ENCODE results near the gene THADA.
"Not testable (repeated sequence)": the region's sequence is repeated elsewhere in the genome, so short reads cannot be mapped to it uniquely, and the experiment has no call there.

The THADA gene

DNA sequence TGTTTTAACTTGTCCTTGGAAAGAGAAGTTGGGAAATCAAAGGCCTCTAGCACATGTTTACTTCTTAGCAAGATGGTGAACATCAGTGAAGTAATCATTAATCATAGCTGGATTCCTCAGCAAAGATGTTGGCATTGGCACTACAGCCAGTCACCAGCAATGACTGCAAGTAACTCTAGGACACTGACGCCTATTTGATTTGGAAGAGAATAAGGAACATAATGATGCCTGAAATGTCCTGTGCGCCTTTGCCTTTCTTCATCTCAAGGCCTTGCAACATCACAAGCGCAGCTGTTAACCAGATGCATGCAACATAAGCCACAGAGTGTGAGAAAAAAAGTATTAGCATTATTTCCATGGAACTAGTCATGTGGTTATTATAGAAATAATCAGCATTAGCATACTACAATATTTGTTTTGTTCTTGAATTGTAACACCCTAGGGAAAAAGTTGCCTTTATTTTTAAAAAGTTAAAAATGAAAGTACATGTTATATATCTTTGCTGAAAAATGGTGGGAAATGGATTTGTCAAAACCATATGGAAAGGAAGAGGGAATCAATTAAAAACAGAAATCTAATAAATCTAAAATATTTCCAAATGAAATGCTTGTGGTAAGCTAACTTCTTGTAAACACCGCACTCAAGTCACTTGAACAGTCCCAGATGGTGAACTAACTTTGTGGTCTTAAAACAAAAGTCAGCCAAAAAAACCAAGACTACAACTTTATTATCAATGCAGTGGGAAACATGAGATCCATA lies 55.6 kb downstream of the THADA start:
- DNase-seq: no peak

DNA sequence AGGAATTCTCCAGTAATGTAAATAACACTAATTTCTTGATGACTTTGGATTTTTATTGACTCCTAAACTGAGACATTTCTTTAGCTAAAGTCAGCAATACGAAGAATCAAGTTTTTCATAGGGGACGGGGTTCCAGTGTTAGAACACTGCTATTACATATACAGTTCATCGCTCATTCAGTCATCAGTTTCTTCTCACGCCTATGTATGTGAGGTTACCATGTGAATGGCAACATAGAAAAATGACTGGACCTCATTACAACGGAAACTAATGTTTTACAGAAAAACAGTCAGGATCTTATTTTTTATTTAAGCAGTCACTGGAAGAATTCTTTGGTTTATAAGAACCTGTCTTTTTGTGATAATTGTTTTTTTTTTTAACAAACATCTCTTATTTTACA lies 56.4 kb downstream of the THADA start:
- no peak for DNase-seq

DNA sequence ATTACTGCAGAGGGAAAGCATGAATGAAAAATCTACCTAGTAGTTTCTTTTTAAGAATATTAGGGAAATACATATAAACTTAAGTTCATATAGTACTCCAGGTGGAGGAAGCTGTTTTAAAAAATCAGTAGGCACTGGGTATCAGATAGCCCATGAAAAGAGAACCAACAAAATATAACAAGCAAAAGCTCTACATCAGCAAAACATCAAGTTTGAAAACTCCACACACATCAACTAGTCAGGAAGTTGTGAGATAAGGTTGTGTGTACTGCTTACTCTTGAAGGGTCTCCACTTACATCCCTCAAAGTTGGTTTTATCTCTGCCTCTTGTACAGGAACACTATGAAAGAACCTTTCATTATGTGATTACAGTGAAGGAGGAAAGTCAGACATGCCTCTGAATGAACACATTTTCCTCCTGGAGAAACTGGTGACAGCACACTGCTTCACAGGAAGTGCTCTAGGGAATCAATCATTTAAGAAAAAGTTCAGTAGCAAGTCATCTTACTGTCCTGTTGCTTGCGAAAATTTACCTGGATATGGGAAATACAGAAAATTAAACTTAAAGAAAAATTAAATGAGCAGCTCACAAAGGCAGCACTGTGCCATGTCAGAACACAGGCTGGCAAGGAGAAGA lies 57.7 kb downstream of the THADA start:
- no peak for DNase-seq

DNA sequence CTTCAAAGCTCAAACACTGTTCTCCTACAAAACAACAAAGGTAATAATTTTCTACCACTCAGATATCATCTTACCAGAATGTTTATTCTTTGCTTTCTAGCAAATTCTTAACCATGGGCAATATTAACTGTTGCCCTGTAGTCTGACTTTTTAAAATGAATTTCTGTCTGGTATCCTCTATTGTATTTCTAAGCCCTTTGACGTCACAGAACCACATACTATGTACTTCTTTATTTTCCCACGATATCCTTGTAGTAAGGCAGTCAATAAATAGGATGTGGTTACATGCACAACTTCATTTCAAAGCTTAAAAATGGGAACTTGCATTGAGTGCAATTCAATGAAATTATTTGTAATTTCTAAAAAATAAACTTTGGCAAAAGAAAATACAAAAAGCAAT lies 58.7 kb downstream of the THADA start:
- DNase-seq: no peak

DNA sequence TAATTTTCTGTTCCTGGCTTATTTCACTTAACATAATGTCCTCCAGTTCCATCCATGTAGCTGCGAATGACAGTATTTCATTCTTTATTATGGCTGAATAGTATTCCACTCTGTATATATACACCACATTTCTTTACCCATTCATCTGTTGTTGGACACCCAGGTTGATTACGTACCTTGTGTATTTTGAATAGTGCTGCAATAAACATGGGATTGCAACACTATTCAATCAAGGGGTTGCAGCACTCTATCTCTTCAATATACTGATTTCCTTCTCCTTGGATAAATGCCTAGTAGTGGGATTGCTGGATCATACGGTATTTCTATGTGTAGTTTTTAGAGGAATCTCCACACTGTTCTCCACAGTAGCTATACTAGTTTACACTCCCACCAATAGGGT lies 61.3 kb downstream of the THADA start:
- DNase-seq: no peak

DNA sequence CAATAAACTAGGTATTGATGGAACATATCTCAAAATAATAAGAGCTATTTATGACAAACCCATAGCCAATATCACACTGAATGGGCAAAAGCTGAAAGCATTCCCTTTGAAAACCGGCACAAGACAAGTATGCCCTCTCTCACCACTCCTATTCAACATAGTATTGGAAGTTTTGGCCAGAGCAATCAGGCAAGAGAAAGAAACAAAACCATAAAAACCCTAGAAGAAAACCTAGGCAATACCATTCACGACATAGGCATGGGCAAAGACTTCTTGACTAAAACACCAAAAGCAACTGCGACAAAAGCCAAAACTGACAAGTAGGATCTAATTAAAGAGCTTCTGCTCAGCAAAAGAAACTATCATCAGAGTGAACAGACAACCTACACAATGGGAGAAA lies 63.3 kb downstream of the THADA start:
- not testable (repeated sequence) for DNase-seq

DNA sequence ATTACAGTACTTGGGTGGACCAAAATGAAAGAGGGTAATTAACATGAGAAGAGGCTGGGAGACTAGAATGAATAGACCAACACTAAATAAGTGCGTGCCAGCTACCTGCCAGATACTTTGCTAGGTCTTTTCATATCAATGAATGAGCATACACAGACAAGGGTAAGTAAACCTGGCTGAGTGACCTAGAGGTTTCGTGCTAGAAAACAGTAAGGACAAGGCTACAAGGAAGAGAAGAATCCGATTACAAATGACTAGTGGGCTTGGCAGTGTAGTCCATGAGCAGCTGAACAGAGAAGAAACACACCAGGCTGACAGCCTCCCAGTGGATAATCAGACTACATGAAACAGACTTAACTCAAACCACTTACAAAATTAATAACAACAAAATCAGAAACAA lies 64.6 kb downstream of the THADA start:
- DNase-seq: no peak

DNA sequence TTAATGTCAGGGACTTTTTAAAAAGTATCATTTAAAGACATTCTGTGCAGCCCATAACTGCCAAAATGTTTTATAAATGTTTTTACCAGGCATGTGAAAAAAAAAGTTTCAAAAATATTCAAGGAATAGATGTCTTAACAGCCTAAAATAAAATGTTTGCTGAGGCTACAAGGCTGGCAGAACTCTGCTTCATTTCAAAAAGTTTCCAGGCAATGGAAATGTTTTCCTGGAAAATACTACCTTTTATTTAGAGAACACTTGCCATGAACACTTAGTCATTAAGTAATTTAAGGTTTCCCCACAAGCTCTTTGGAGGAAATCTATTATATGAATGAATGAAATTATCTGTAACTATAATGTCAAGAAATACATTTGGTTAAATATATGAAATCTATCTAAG lies 68.8 kb downstream of the THADA start:
- DNase-seq: no peak

DNA sequence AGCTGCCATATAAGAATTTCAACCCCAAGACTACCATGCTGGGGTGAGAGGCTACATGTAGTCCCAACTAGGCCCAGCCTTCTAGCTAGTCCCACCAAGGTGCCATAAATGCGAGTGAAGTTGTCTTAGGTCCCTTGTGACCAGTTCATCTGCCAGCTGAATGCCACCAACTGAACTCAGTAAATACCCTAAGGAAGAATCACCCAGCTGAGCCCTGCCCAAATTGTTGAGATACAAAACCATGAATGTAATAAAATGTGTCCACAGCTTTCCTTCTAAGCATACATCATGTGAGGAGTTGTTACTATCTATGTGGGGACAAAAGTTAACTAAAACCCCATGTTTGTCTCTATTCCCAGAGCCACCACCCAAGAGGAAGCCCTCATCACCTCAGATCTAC lies 70.3 kb downstream of the THADA start:
- DNase-seq: no peak

DNA sequence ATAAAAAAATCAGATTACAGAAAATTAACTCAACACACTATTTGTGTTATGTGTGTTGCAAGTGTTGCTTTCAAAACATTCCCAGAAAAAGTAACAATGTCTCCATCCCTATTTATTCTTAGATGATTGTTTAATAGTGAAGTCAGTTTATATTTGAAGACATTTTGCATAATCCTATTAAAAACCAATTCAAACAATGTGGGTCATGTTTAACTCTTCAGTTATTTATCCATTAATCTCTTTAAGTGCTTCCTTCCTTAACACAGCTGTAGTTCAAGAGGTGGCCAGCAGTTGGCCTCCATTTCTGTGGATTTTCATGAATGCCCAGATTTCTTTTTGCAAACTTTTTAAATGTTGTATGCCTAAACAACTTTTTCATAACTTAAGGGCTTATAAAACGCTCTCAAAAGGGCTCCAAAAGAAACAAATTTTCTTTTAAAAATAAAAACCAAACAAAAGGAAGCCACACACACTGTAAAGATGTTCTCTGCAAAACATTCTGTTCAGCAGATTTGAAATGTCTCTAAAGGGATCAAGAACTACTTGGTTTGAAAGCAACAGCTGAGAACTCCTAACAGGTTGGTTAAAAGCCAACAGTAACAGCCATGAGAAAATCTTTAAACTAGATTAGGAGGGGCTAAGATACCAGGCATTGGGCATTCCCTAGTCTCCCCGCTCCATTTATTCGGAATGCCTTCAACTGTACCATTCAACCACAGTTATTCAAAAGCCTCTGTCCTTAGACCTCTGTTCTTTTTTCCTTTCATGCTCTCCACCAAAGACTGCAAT lies 71.5 kb downstream of the THADA start:
- DNase-seq: no peak

DNA sequence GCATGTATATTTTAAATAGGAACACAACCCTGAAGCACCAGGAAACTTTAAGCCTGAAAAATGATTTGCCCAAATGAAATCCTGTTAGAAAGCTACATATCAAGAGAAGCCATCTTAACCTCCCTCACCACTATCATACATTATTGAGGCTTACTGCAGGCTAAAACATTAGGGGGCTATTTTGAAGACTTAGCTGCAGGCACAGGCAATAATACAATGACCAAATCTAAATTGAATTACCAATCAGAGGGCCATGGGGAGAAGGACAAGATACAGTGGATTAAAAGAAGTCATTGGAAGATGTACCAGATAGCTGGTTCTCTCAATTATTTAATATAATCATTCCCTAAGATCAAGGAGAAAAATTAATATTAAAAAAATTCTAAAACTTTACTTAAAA lies 73.7 kb downstream of the THADA start:
- no peak for DNase-seq

DNA sequence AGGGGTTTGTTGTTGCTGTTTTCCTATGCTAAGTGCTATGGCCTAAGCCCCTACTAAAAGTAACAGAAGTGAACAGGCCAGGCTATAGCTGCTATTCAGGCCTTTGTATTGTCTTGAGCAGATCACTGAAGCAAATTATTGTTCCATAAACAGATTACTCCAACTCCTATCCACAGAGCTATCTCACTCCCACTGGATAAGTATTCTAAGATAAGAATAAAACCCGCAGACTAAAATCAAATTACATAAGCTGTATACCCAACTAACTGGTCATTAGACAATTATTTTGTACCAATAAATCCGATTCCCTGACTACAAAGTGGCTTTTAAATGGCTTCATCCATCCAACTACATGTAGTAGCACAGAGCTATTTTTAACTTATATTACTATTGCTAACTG lies 74.3 kb downstream of the THADA start:
- no peak for DNase-seq

DNA sequence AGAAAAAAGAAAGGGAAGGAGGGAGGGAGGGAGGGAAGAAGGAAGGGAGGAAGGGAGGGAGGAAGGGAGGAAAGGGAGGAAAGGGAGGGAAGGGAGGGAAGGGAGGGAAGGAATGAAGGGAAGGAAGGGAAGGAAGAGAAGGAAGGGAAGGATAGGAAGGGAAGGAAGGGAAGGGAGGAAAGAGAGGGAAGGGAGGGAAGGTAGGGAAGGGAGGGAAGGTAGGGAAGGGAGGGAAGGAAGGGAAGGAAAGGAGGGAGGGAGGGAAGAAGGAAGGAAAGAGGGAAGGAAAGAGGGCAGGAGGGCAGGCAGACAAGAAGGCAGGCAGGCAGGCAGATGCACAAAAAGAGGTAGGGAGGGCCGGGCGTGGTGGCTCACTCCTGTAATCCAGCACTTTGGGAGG lies 74.9 kb downstream of the THADA start:
- DNase-seq: no peak

DNA sequence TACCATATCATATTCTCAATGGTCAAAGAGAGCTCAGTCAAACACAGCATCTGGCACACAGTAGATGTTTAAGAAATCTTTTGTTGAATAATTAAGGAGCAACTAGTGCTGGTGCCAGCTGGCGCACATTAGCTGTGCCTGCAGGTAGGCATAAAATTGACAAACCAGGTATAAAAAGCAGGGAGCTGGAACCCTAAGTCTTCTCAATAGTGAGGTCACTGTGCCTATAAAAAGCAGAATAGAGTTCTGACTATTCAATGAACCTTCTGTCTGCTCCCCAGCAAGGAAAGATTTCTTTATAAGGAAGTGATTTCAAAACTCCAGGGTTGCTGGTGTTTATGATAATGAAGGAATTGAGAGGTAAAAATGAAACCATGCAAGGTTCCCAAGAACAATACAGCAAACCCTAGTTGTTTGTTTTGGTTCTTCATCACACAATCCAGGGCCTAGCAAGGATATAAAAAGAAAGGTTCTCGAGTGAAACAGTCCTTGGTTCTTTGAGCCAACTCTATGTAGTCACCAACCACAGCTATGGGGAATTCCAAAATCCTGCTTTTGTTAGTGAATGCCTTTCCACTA lies 76.1 kb downstream of the THADA start:
- DNase-seq: no peak

DNA sequence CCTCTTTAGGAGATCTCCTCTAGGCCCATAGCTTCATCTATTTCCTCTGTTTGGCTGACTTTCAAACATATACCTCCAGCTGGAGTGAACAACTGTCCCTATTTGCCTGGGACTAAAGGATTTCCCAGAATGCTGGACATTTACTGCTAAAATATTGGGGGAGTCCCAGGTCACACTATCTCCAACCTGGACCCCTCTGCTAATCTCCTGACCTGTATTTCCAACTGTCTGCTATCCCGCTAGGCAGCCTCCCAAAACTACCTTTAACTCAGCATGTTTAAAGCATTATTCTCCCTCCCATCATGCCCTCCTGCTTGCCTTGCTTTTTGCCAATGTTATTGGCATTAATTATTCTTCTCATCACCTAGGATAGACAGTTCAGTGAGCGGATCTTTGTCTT lies 77.1 kb downstream of the THADA start:
- no peak for DNase-seq

DNA sequence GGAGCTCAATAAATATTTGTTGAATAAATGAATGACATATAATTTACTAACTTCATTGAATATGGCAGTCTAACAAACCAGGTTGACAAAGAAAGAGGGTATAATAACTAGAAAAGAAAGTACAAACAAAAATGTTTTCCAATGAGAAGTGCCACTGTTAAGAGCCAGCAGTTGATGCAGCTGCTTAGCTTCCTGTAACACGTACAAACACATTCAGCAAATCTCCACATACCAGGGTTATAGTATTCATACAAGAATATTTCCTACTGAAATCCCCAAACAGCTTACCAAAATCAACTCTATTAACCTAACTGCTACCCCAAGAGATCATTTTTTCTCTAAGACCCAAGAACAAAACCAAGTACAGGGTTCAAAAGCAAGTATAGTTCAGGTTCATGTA lies 77.7 kb downstream of the THADA start:
- no peak for DNase-seq

DNA sequence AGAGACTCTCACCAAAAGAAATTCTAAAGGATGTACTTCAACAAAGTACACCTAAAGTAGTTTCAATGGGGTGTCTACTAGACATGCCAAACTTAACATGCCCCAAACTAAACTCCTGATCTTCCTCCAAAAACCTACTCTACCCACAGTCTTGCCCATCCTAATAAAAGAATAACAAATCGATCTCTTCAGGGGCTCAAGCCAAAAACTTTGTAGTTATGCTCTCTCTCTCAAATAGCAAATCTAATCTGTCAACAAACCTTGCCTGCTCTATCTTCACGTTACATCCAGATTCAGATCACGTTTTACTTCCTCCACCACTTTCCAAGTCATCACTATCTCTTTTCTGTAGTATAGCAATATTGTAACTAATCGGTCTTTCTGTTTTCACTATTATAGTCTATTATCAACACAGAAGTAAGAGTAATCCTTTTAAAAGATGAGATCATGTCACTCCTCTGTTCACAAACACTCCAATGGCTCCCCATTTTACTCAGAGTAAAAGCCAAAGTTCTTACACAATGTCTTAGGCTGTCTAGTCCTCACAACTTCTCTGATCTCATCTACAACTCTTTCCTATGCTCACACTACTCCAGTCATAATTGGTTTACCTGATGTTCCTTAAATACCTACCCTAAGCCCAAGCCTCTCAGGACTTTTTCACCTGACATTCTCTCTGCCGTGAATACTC lies 79.9 kb downstream of the THADA start:
- DNase-seq: no peak

DNA sequence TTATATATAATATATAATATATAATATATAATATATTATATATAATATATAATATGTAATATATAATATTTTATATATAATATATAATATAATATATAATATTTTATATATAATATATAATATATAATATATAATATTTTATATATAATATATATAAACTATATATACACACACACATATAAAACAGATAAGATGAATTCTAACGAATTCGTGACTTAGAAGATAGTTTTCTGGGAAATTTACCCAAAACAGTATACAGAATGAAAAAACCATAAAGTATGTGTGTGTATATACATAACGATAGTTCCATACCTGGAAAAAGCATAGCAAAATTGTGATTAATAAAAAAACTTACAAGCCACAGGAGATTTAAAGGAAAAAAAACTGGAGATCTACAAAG lies 80.6 kb downstream of the THADA start:
- no peak for DNase-seq

DNA sequence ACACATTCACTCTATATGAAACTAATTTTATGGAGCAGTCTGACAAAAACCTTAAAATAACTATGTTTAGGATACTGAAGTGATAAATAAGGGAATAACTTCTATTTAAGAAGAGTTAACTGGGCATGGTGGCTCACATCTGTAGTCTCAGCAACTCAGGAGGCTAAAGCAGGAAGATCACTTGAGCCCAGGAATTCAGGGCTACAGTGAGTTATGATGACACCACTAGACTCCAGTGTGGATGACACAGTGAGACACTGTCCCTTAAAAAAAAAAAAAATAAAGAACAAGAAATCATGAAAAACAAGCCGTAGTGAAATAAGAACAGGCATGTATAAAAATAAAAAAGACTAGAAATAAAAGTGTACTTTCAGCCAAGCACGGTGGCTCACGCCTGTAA lies 82.0 kb downstream of the THADA start:
- DNase-seq: no peak

DNA sequence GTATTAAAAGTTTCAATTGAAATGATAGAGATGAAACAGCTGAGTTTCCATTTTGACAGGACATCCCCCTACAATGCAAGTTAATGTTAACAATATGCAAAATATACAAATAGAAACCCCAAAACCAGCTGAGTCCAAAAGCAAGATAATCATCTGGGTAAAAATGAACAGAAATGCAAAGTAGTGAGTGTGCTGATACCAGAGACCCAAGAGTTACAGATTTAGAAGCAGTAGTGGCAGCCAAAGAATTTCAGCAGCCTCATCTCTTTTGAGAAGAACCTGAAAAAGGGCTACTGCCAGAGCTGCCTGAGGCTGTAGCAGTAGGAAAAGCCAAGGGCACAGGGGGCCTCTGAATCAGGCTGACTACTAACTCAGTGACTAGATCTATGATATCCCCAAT lies 82.6 kb downstream of the THADA start:
- DNase-seq: no peak

DNA sequence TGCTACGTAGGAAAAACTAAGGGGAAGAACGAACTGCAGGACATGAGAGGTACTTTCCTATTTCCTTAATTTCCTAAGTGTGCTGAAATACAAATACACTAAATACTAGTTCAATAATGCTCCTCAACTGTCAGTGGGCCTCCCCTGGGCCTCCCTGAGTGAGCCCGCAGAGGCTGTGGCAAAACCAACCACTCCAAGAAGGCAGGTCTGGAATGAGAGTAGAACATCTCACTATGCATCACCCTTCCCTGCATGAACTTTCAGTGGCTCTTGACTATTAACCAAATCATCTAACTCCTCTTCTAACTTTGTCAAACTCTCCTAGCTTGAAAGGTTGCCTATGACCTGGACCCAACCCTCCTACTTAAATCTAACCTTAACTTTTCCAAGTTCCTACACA lies 84.6 kb downstream of the THADA start:
- no peak for DNase-seq

DNA sequence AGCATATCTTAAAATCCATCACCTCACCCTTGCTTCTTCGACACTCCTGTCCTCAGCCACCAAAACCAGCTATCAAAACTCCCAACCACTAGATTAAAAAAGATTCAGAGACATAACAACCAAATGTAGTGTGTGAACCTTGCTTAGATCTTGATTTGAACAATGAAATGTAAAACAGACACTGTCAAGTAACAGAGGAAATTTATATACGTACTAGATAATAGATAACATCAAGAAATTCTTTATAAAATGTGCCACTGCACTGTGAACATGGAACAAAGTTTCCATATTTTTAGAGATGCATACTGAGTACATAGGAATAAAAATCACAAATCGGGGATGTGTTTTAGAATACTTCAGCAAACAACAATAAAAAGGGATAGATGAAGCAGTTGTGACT lies 86.0 kb downstream of the THADA start:
- no peak for DNase-seq

DNA sequence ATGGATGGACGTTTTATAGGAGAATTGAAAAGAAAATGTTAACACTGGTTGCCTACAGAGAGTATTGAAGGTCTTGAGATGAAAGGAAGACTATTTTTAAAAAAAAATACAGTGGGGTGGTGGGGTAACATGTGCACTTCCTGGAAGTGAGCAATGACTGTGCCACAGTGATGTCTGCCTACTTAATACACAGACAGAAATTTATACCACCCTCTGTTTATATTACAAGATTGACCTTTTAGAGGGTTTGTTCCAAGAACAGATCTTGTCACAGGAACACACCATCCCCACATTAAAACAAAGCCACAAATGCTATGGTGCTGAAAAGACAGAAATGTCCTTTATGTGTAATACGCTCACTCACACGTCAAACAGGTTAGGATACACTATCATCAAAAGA lies 87.6 kb downstream of the THADA start:
- no peak for DNase-seq

All from NCI-H446 treated with DMSO at 0.1 percent for 48 hours (cell line).